GM21360 (cell line): Measurements from ENCODE around the gene TTC1.

Experiments
- ATAC-seq: cut with Tn5 transposase; IDR thresholded peaks from one replicate; pipeline ENCODE4 v1.9.1; 2021; ENCODE audit warnings: mild to moderate bottlenecking, moderate library complexity; ENCODE audit not compliant: unreplicated experiment

TTC1 gene

DNA sequence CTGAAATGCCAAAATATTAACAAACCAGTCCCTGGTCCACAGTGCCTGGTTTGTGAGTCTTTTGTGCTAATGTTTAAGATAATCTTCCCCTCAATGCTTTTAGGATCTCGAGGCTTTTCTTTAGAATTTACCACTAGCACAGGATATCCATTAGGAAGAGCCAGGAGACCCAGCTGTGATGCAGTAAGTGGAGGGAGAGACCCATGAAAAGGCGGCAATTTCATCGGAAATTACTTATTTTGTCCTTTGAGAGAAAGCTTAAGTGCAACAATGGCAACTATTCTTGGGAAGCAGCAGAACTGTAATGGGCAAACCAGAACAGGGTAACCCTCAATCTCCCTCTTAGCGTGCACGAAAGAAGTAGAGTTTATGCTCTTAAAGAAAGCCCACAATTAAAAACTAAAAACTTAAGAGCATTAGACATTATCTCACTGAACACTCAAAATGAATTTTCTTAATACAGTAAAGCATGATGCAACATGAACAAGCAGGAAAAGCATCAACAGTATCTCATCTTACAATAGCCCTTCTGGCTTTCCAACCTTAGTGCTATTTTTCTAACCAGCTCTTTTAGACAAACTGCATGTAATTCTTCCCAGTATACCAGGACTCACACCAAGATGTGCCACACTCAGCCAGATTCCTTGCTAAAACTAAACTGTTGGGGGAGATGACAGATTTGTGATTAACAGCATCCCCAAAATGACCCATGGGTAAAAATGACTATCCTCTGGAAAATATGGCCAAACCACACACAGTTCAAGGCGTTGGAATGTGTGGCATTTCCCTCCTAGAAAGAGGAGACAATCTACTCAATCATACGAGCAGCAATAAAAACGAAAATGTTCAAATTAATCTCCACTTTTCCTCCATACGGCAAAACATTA is 73.9 kb downstream of the TTC1 start:
- ATAC-seq = no peak

GRCh38 chr5:160083501-160083900 is 74.6 kb downstream of the TTC1 start:
- ATAC-seq = no peak

GRCh38 chr5:160084144-160084543 is 75.2 kb downstream of the TTC1 start:
- ATAC-seq = no peak

GRCh38 chr5:160087199-160087598 is 78.3 kb downstream of the TTC1 start:
- no peak for ATAC-seq

DNA sequence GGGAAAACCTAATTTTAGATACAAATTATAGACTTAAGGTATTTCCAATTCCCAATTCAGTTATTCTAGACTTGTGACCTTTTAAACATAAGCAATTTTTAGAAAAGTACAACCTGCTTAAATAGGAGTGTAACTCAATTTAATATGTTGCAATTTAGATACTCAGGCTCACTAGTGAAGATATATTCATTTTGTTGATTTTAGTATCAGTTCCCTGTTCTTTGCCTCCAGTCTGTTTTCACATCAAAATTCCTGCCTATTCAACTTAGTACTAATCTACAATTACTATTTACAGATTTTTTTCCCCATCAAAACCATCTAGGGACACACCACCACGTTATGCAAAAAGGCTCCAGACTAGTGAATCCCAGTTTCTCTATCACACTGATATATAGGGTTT is 79.9 kb downstream of the TTC1 start:
- ATAC-seq = no peak

DNA sequence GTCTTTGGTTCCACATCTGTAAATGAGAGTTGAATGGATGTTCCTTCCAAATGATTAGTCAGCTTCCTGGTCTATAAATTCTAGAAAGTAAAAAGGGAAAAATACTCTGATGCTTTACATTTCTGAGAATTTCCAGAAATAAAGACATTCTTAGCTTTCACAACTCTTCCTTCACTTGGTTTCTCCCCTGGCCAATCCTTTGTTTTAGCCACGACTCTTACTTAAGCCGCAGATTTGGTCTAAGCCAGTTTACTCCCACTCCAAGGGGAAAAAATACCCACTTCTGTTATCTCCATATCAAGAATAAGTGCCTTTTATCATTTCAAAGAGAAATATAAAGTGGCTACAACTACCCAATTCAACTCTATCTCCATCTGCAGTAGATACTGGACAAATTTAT is 80.6 kb downstream of the TTC1 start:
- ATAC-seq = no peak

DNA sequence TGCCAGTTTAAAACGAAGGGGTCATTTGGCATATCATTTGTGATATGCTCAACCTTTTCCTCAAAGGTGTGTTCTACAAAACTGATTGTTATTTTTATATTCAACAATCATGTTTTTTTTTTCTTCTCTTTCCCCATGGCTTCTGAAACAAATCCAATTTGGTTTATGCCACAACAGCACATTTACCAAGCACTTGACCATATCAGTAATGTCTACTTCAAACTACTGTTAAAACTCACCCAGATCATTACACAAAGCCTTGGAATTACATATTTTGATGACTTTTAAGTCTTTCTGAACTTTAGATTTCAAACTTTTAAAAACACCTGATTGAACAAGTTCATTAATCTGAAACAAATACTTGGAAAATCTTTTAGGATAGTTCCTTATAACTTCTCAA is 81.1 kb downstream of the TTC1 start:
- no peak for ATAC-seq

- no peak for ATAC-seq
Measured at GRCh38 chr5:160092514-160092913, 83.6 kb downstream of the TTC1 start.

DNA sequence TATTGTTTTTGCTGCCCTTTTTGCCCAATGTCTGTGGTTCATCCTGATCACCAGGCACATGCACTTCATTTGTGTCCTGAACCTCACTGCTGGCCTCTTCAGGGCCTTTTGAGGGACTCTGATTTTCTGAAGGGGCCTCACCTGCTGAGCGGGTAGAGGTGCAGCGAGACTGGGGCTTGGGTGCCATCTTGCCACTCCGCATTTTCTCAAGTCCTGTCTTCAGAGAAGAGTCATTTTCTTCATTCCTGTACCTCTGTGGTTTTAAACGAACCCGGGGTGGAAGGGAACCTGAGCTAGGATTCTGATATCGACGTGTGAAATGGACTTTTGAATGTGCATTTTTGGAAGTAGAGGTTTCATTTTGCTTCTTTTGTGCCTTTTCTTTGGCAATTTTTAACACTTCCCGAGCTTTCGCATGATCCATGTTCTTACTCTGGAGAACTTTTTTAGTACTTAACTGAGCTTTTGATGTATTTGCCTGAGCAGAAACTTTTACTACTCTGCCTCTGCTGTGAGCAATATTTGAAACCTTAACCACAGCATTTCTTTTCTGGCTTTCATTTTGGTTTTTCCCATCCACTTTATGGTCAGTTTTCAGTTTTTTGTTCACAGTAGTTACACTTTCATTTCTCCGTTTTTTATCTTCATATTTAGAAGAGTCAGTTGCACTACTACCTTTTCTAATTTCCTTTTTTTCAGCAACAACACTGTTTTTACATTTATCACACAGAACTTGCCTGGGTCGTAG is 84.2 kb downstream of the TTC1 start:
- ATAC-seq = peak; percentile 62

DNA sequence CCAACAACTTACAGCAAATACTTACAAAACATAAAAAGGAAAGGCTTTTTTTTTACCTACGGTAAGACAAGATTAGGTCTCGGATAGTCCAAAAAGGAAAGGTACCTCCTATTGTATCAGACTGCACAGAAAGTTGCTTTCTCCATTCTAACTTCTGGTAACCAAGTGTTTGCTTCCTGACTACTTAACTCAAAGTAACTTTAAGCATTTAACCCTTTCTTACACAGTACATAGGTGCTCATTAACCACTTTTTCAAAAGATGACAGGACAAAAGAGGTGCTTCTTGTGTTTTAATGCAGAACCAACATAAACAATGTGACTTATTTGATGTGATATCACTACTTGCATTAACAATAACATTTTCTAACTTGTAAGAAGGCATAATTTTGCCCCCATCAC is 87.2 kb downstream of the TTC1 start:
- ATAC-seq = no peak

DNA sequence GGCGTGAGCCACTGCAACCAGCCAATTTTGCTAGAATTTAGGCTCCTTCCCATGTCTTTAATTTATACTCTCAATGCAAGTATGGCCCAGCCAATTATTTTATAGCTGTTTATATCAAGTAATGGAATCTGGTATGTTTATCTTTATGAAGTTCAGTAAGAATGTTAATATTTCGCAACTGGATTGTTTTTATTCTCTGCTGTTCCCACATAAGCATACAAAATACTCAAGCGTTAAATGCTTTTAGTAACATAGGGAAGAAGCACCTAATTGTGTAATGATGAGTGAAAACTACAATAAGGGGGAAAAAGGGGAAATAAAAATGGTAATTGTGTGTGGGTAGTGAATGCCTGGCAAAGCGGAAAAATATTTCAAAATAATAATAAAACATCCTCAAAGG is 89.1 kb downstream of the TTC1 start:
- ATAC-seq = no peak

GRCh38 chr5:160105686-160106360 is 96.9 kb downstream of the TTC1 start:
- ATAC-seq = peak; percentile 86

DNA sequence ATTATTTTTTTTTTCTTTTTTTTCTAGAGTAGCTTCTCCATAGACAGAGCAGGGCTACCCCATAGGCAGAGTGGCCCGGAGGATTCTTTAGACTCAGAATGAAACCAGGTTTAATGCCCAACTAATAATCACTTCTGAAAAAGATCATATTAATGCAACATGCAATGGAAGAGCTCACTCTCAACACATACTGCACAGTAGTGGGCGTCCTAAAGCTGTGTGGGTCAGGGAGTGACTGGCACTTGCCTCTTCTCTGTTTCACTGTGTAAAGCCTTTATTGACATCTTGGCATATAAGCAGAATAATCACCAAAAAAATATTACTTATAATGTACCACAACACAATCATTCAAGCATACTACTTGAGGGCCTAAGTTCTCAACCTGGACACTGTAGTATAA is 99.2 kb downstream of the TTC1 start:
- ATAC-seq = no peak
